ENCODE measurements around the gene UQCRC2. TPM values are rescaled to one million over a fixed set of nuclear protein-coding genes. Genes with fewer than 3 reads are reported as not detected.

The UQCRC2 gene
- polyA plus RNA-seq, 2 of the 4 experiments (the other 2 are of a cell fraction): 237 to 295 TPM

DNA sequence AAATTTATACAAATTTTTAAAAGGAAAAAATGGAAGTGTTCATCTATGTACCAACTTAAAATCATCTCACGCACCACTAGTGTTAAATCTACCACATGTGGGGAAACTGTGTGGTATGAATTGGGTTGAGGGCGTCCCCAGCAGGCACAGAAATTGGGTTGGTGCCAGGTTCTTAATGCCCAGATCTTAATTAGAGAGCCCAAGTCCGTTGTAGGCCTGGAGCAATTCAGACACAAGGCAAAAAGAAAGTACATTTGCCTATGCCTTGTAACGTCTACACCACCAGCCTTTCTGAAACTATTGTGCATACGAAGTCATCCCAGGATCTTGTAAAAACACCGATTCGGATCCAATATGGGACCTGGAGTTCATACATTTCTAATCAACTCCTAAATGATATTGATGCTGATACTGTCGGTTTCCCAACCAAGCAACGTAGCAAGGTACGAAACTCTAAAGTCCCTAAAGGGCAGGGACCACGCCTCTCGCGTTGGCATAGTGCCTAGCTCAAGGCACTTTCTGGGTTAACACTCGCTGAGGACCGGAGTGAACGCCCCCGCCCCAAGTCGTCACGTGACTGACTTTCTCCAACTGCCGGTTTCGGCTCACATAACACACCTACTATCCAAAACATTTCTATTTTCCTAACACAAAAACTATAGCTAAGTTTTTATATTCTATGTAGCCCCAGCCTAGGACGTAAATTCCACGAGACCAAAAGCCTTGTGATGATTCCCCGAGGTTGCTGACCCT, 945 bp upstream of the UQCRC2 start:
- Histone ChIP-seq H3K9me3 (no peaks in the 10 kb centered on the region), H3K4me2 (peak overlapping the region; percentile 96), H3K4me3 (peak overlapping the region; percentile 66), H3K4me1 (peaks cover 22% of the 10 kb centered on the region), H3K27ac (peak overlapping the region; percentile 93 to 95)
- ATAC-seq (peak; percentile 71 to 74), DNase-seq (ENCODE audit: low read depth in 1 of 2, low spot score in 1 of 2) (peak; percentile 66 to 78), FAIRE-seq (no peak)
- 7% methylated on average over 24 of the region's 24 CpGs for WGBS (ENCODE audit: missing lambda C conversion rate)
- CTCF ChIA-PET: interaction anchor here (0.6 to 1.6 kb wide), 4 partner anchors 10 to 236 kb away, joined by 3 to 35 read pairs (median 10); no protein-coding TSS in a partner anchor
- no peak for TF ChIP-seq HOXA7 (CRISPR knock-in tag; IDR thresholded peaks at IDR 0.05)
- TF ChIP-seq, protein P1, sequence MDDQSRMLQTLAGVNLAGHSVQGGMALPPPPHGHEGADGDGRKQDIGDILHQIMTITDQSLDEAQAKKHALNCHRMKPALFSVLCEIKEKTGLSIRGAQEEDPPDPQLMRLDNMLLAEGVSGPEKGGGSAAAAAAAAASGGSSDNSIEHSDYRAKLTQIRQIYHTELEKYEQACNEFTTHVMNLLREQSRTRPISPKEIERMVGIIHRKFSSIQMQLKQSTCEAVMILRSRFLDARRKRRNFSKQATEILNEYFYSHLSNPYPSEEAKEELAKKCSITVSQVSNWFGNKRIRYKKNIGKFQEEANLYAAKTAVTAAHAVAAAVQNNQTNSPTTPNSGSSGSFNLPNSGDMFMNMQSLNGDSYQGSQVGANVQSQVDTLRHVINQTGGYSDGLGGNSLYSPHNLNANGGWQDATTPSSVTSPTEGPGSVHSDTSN (IDR thresholded peaks at IDR 0.05): no peak
- TF ChIP-seq NFE2L2 (conservative IDR thresholded peaks at IDR 0.05; ENCODE audit: low read length): no peak
- TF ChIP-seq HOXB5 (CRISPR knock-in tag; IDR thresholded peaks at IDR 0.05): peak; percentile 44; the same call in 1 of the 2 replicates
- no peak for TF ChIP-seq HDAC2 (IDR thresholded peaks at IDR 0.05)
- TF ChIP-seq, protein P2, sequence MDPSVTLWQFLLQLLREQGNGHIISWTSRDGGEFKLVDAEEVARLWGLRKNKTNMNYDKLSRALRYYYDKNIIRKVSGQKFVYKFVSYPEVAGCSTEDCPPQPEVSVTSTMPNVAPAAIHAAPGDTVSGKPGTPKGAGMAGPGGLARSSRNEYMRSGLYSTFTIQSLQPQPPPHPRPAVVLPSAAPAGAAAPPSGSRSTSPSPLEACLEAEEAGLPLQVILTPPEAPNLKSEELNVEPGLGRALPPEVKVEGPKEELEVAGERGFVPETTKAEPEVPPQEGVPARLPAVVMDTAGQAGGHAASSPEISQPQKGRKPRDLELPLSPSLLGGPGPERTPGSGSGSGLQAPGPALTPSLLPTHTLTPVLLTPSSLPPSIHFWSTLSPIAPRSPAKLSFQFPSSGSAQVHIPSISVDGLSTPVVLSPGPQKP (IDR thresholded peaks at IDR 0.05; ENCODE audit: low read depth, low read length): no peak
- no peak for TF ChIP-seq CEBPB (IDR thresholded peaks at IDR 0.05)
- TF ChIP-seq MYC (IDR thresholded peaks at IDR 0.05; ENCODE audit: borderline replicate concordance, low read length): no peak
- TF ChIP-seq, protein P3, sequence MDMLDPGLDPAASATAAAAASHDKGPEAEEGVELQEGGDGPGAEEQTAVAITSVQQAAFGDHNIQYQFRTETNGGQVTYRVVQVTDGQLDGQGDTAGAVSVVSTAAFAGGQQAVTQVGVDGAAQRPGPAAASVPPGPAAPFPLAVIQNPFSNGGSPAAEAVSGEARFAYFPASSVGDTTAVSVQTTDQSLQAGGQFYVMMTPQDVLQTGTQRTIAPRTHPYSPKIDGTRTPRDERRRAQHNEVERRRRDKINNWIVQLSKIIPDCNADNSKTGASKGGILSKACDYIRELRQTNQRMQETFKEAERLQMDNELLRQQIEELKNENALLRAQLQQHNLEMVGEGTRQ (IDR thresholded peaks at IDR 0.05): peak; percentile 95
- peak; percentile 84; the same call in 1 of the 2 replicates for TF ChIP-seq KDM5A (IDR thresholded peaks at IDR 0.05)
- TF ChIP-seq NPAS2 (CRISPR knock-in tag; IDR thresholded peaks at IDR 0.05; ENCODE audit: borderline replicate concordance): no peak
- no peak for TF ChIP-seq ZSCAN20 (CRISPR knock-in tag; IDR thresholded peaks at IDR 0.05)
- TF ChIP-seq, protein P4, sequence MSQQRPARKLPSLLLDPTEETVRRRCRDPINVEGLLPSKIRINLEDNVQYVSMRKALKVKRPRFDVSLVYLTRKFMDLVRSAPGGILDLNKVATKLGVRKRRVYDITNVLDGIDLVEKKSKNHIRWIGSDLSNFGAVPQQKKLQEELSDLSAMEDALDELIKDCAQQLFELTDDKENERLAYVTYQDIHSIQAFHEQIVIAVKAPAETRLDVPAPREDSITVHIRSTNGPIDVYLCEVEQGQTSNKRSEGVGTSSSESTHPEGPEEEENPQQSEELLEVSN (IDR thresholded peaks at IDR 0.05; ENCODE audit: borderline replicate concordance, low read depth): no peak
- POLR2A ChIA-PET: interaction anchor here (0.5 to 2.2 kb wide), 2 partner anchors 239 to 1146 kb away, joined by 3 to 7 read pairs; partner anchors contain the start of genes ERI2 and REXO5

DNA sequence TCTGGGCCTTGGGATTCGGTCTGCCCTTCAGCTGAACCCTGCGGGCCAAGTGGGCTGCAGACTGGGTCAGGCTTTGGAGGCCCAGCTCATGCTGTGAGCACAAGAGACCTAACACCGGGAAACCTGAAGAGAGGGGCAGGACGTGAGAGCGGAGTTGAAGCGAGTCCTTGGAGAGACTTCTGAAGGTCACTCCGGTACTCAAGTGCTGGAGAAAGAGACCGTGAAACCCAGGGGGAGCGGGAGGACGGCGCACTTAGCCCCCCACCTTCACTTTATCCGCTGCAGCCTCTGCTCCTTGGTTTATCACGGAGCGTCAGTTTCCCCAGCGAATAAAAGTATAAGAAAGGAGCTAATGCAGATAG, 361 bp downstream of the UQCRC2 start:
- no peaks in the 10 kb centered on the region for H3K9me3 ChIP-seq
- WGBS (ENCODE audit: missing lambda C conversion rate): 1% methylated on average over 15 of the region's 15 CpGs
- FAIRE-seq (no peak), ATAC-seq (peak; percentile 65 to 72), DNase-seq (ENCODE audit: low read depth in 1 of 2, low spot score in 1 of 2) (no peak)
- peak overlapping the region; percentile 93 to 95 for H3K27ac ChIP-seq
- ChIA-PET POLR2A (interaction anchor here (0.5 to 2.2 kb wide), 4 partner anchors 38 to 237 kb away, joined by 3 to 7 read pairs (median 3); no protein-coding TSS in a partner anchor), CTCF (interaction anchor here (0.6 to 1.5 kb wide), 7 partner anchors 12 to 254 kb away, joined by 3 to 4 read pairs (median 3); no protein-coding TSS in a partner anchor)
- H3K4me2 ChIP-seq: peak overlapping the region; percentile 96
- peaks cover 22% of the 10 kb centered on the region for H3K4me1 ChIP-seq
- TF ChIP-seq, protein P5, sequence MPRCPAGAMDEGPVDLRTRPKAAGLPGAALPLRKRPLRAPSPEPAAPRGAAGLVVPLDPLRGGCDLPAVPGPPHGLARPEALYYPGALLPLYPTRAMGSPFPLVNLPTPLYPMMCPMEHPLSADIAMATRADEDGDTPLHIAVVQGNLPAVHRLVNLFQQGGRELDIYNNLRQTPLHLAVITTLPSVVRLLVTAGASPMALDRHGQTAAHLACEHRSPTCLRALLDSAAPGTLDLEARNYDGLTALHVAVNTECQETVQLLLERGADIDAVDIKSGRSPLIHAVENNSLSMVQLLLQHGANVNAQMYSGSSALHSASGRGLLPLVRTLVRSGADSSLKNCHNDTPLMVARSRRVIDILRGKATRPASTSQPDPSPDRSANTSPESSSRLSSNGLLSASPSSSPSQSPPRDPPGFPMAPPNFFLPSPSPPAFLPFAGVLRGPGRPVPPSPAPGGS (IDR thresholded peaks at IDR 0.05): no peak; the same call in 2 of the 3 replicates
- TF ChIP-seq CHD2 (IDR thresholded peaks at IDR 0.05; ENCODE audit: low read length, partially characterized antibody) (no peak), KDM5A (IDR thresholded peaks at IDR 0.05) (peak; percentile 54; the same call in 1 of the 2 replicates), PHF8 (IDR thresholded peaks at IDR 0.05; ENCODE audit: borderline replicate concordance, low read depth) (peak; percentile 68; the same call in 1 of the 2 replicates)
- peak overlapping the region; percentile 66 for H3K4me3 ChIP-seq
